Lung (tissue), 16 donors: ENCODE data around the gene AMIGO2. TPM values are rescaled to one million over a fixed set of nuclear protein-coding genes. Genes with fewer than 3 reads are reported as not detected.

Experiments used
- ATAC-seq: fragments of 200-7000 bp; cut with Tn5 transposase; one replicate; pipeline ENCODE4 v1.9.1; 2020; ENCODE audit warnings: moderate number of reproducible peaks; ENCODE audit not compliant: insufficient read depth, low FRiP score
- DNase-seq, 3 donors: peaks; one replicate each; pipeline ENCODE4 v3.0.0-alpha.2; 2013 to 2017
- H3K27ac ChIP-seq, 2 donors: one replicate each; pipeline ENCODE4 v1.5.1; 2013; ENCODE audit warnings: mild to moderate bottlenecking in 2 of 2, moderate library complexity in 2 of 2, control low read depth in 1 of 2, inconsistent platforms in 1 of 2, low read depth in 1 of 2, low read length in 1 of 2
- H3K27me3 ChIP-seq, 3 donors: one replicate each; pipeline ENCODE4 v1.5.1; 2013; ENCODE audit warnings: low read length in 2 of 3; ENCODE audit not compliant: control insufficient read depth in 3 of 3, insufficient read depth in 3 of 3
- H3K36me3 ChIP-seq, 4 donors: one replicate each; pipeline ENCODE4 v1.5.1; 2013; ENCODE audit warnings: low read length in 4 of 4, mild to moderate bottlenecking in 1 of 4, moderate library complexity in 1 of 4; ENCODE audit not compliant: control insufficient read depth in 4 of 4, insufficient read depth in 4 of 4
- H3K4me1 ChIP-seq, 5 donors: one replicate each; pipeline ENCODE4 v1.5.1; 2013; ENCODE audit warnings: low read length in 5 of 5, mild to moderate bottlenecking in 2 of 5, moderate library complexity in 1 of 5; ENCODE audit not compliant: control insufficient read depth in 5 of 5, insufficient read depth in 5 of 5
- H3K4me3 ChIP-seq: one replicate; pipeline ENCODE4 v1.5.1; 2013; ENCODE audit warnings: mild to moderate bottlenecking, control low read depth, moderate library complexity
- H3K9ac ChIP-seq, 2 donors: one replicate each; pipeline ENCODE4 v1.5.1; 2013; ENCODE audit warnings: low read length in 2 of 2, control low read depth in 1 of 2; ENCODE audit not compliant: insufficient read depth in 1 of 2
- H3K9me3 ChIP-seq, 4 donors: one replicate each; pipeline ENCODE4 v1.5.1; 2013; ENCODE audit warnings: low read length in 3 of 4, mild to moderate bottlenecking in 1 of 4, moderate library complexity in 1 of 4; ENCODE audit not compliant: control insufficient read depth in 4 of 4, insufficient read depth in 3 of 4
- CTCF ChIP-seq: IDR thresholded peaks from 2 replicates; pipeline ENCODE4 v1.5.1; 2012; ENCODE audit warnings: mild to moderate bottlenecking; ENCODE audit errors: control extremely low read depth, extremely low read depth
- WGBS, 2 donors: extraction: QIAGEN DNeasy Blood & Tissue Kit; methylation state at CpG; one replicate each; pipeline ENCODE4 v1.1.7; 2013; 5-methylcytosine and 5-hydroxymethylcytosine counted together
- long read RNA-seq, 5 donors: transcript quantifications; one replicate each; lab custom pipeline, GENCODE V29; 2026
- polyA plus RNA-seq, 2 donors: library from polyadenylated mRNA; stranded (reverse); fragments of 200-250 nt; gene quantifications; one replicate each; pipeline ENCODE4 v1.2.1, GENCODE V29; 2013
- total RNA-seq, 2 donors: library from RNA; depleted of rRNA in 1 of 2; stranded (reverse); fragments of >200 nt in 1 of 2; gene quantifications; one replicate each; pipeline ENCODE4 v1.2.1, GENCODE V29; 2014 to 2021
- donor health status: control.
- donor health status: control.
- donor health status: Bipolar disorder and iron deficiency.
- donor health status: healthy.
- donor health status: DM: yes; HTN: yes; CAD: no.

The AMIGO2 gene
- total RNA-seq = 10 to 100 TPM in 1 of 2 donors, 1 to 10 TPM in 1; 5.7 to 17.7 TPM
- polyA plus RNA-seq = 1 to 10 TPM; 6.1 to 9.5 TPM
- long read RNA-seq, donor 1, partial matches to known transcripts = 0 of 2 reads
- long read RNA-seq, donor 1, other reads (novel, unspliced or antisense) = 0 of 2 reads
- long read RNA-seq, donor 2 = 0 reads
- long read RNA-seq, donor 3 = 0 reads
- long read RNA-seq, donor 4 = 0 reads
- long read RNA-seq, donor 5, partial matches to known transcripts = 0 of 3 reads
- long read RNA-seq, donor 5, other reads (novel, unspliced or antisense) = 0 of 3 reads

GRCh38 chr12:47079468-47079980 lies at the start of gene AMIGO2, which contains the start of gene PCED1B:
TSS of gene AMIGO2 (minus strand) at chr12:47079959. CDS start at chr12:47079002, 957 bp downstream.
TSS of gene PCED1B (plus strand) at chr12:47079621. CDS start at chr12:47235064, 155,443 bp downstream.
- H3K9ac ChIP-seq = peak within 1 kb of the TSS in 1 of 2 donors; percentile 59
- peaks cover 0 to 20% (median 0%) of the 10 kb centered on the region in 5 donors for H3K4me1 ChIP-seq
- ATAC-seq = peak; percentile 45

DNA sequence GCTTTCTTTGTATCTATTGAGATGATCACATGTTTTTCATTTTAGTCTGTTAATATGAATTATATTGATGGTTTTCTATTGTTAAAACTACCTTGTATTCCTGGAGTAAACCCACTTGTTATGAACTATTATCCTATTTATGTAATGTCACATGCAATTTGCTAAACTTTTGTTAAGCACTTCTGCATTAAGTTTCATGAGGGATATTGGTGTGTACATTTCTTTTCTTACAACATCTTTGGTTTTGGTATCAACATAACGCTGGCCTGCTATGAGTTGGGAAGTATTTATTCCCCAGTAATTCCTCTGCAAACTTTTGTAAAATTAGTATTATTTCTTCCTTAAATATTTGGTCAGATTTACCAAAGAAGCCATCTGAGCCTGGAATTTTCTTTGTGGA lies 46.5 kb upstream of the AMIGO2 start:
- no peaks in the 10 kb centered on the region for H3K4me1 ChIP-seq
- H3K9me3 ChIP-seq = no peaks in the 10 kb centered on the region
- no peak overlapping the region for H3K4me3 ChIP-seq
- no peak overlapping the region for H3K9ac ChIP-seq
- no peaks in the 10 kb centered on the region for H3K27me3 ChIP-seq
- ATAC-seq = no peak
- no peak overlapping the region for H3K27ac ChIP-seq
- no peak for TF ChIP-seq CTCF
- DNase-seq = no peak
- WGBS, 2 donors = 64 to 85% methylated on average over 1 of the region's 1 CpG
- H3K36me3 ChIP-seq = no peaks in the 10 kb centered on the region

More at GRCh38 chr12:47079468-47079980, at the start of gene AMIGO2, which contains the start of gene PCED1B:
- 0% methylated on average over 36 to 58 of the region's 58 CpGs for WGBS, 2 donors
- peaks cover 0 to 29% (median 18%) of the 10 kb centered on the region in 3 donors for H3K27me3 ChIP-seq
- peak; percentile 11 for TF ChIP-seq CTCF
- H3K27ac ChIP-seq = peak within 1 kb of the TSS; percentile 51 to 90
- DNase-seq = peak; percentile 73 to 77 (median 75)
- H3K4me3 ChIP-seq = peak within 1 kb of the TSS; percentile 72
- H3K9me3 ChIP-seq = no peaks in the 10 kb centered on the region
- no peaks in the 10 kb centered on the region for H3K36me3 ChIP-seq

DNA sequence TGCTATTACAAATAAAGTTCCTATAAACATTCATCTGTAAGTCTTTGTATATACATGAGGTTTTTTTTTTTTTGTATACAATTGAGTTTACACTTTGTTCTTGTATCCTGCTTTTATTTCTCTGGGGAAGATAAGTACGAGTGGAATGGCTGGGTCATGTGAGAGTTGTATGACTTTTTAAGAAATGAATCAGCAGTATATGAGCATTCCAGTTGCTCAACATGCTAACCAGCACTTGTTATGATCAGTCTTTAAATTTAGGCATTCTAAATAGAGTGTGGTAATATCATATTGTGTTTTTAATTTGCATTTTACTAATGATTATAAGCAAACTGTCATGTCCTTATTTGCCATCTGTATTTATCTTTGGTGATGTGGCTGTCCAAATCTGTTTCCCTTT lies 44.7 kb upstream of the AMIGO2 start:
- Histone ChIP-seq H3K4me3 (no peak overlapping the region), H3K27ac (no peak overlapping the region), H3K9ac (no peak overlapping the region), H3K9me3 (no peaks in the 10 kb centered on the region), H3K27me3 (no peaks in the 10 kb centered on the region), H3K36me3 (no peaks in the 10 kb centered on the region), H3K4me1 (no peaks in the 10 kb centered on the region)
- TF ChIP-seq CTCF = no peak
- DNase-seq (no peak), ATAC-seq (no peak)
- WGBS, 2 donors = 26 to 33% methylated on average over 1 of the region's 1 CpG
